HG03060 (cell line): Measurements from ENCODE around the gene AJAP1.

ENCODE experiments used
- ATAC-seq: cut with Tn5 transposase; IDR thresholded peaks from one replicate; pipeline ENCODE4 v1.9.1; 2021; ENCODE audit warnings: low read depth, moderate number of reproducible peaks; ENCODE audit not compliant: unreplicated experiment

Gene AJAP1

GRCh38 chr1:4797429-4797828, 143.0 kb downstream of the AJAP1 start:
- ATAC-seq = no peak

GRCh38 chr1:4801192-4801924, 146.9 kb downstream of the AJAP1 start:
- no peak for ATAC-seq

- ATAC-seq = no peak
Measured at GRCh38 chr1:4802024-4802423, 147.6 kb downstream of the AJAP1 start.

- no peak for ATAC-seq
Measured at GRCh38 chr1:4803335-4803734, 148.9 kb downstream of the AJAP1 start.

- no peak for ATAC-seq
Measured at GRCh38 chr1:4805987-4806386, 151.6 kb downstream of the AJAP1 start.

GRCh38 chr1:4820543-4820942, 166.1 kb downstream of the AJAP1 start:
- ATAC-seq = no peak

- ATAC-seq = no peak
Measured at GRCh38 chr1:4825800-4826450, 171.5 kb downstream of the AJAP1 start.

GRCh38 chr1:4830707-4831106, 176.3 kb downstream of the AJAP1 start:
- no peak for ATAC-seq

- no peak for ATAC-seq
Measured at GRCh38 chr1:4836574-4836973, 182.2 kb downstream of the AJAP1 start.

GRCh38 chr1:4837031-4837600, 182.7 kb downstream of the AJAP1 start:
- ATAC-seq = no peak

- ATAC-seq = no peak
Measured at GRCh38 chr1:4837752-4838151, 183.3 kb downstream of the AJAP1 start.

- ATAC-seq = no peak
Measured at GRCh38 chr1:4838231-4838630, 183.8 kb downstream of the AJAP1 start.
